Upper lobe of left lung (tissue), 6 donors: Measurements from ENCODE around the gene HDHD3. TPM values are rescaled to one million over a fixed set of nuclear protein-coding genes. Genes with fewer than 3 reads are reported as not detected.
A peak's percentile ranks its signal among the peaks of the same experiment; 100 is the strongest.

ENCODE experiments used
- ATAC-seq, 2 donors: fragments of 200-7000 bp; cut with Tn5 transposase; one replicate each; pipeline ENCODE4 v1.9.1; 2022; ENCODE audit warnings: mild to moderate bottlenecking in 2 of 2, moderate library complexity in 2 of 2; ENCODE audit not compliant: low FRiP score in 2 of 2
- DNase-seq, 2 donors: peaks; one replicate each; pipeline ENCODE4 v3.0.0-alpha.2; 2019 to 2020
- H3K27ac ChIP-seq, 4 donors: fragments of 200-600 bp; sonication (generic); one replicate each; pipeline ENCODE4 v1.5.1; 2016 to 2019
- H3K27me3 ChIP-seq, 4 donors: fragments of 200-600 bp; sonication (generic); one replicate each; pipeline ENCODE4 v1.5.1; 2017 to 2019
- H3K36me3 ChIP-seq, 4 donors: fragments of 200-600 bp; sonication (generic); one replicate each; pipeline ENCODE4 v1.5.1; 2016 to 2019
- H3K4me1 ChIP-seq, 4 donors: fragments of 200-600 bp; sonication (generic); one replicate each; pipeline ENCODE4 v1.5.1; 2018 to 2019
- H3K4me3 ChIP-seq, 4 donors: fragments of 200-600 bp; sonication (generic); one replicate each; pipeline ENCODE4 v1.5.1; 2017 to 2019; ENCODE audit warnings: mild to moderate bottlenecking in 2 of 4, moderate library complexity in 1 of 4
- H3K9me3 ChIP-seq, 4 donors: fragments of 200-600 bp; sonication (generic); one replicate each; pipeline ENCODE4 v1.5.1; 2018 to 2019
- EP300 ChIP-seq, 4 donors: sonication (generic); formaldehyde crosslinking; IDR thresholded peaks; one replicate each; pipeline ENCODE4 v1.5.1; 2017; ENCODE audit warnings: antibody characterized with exemption in 4 of 4, control low read depth in 2 of 4
- POLR2A ChIP-seq, 4 donors: fragments of 450-650 bp; IDR thresholded peaks; one replicate each; pipeline ENCODE4 v1.5.1; 2016 to 2017; ENCODE audit warnings: antibody characterized with exemption in 4 of 4, mild to moderate bottlenecking in 2 of 4
- POLR2AphosphoS5 ChIP-seq, 2 donors: sonication (generic); formaldehyde crosslinking; IDR thresholded peaks; one replicate each; pipeline ENCODE4 v1.5.1; 2017; ENCODE audit warnings: antibody characterized with exemption in 2 of 2
- WGBS, 2 donors: methylation state at CpG; one replicate each; pipeline ENCODE4 v1.1.5; 2017 to 2018; 5-methylcytosine and 5-hydroxymethylcytosine counted together
- total RNA-seq, 6 donors: library from RNA; depleted of rRNA in 4 of 6; stranded (reverse); fragments of >200 nt in 4 of 6; gene quantifications; one replicate each; pipeline versions ENCODE4 v1.1.0 to v1.2.1, GENCODE V29; 2016 to 2021
- TF ChIP-seq, protein P1 (sequence below), 6 experiments: fragments of 450-650 bp in 4 of 6; fragments of 200-600 bp in 2 of 6; sonication (generic) in 2 of 6; IDR thresholded peaks; one replicate each; pipeline ENCODE4 v1.5.1; 2016 to 2019; ENCODE audit warnings: antibody characterized with exemption in 6 of 6
- donor health status: DM: no; HTN: no; CAD: no; lungs with moderate emphysema.
- donor health status: DM: no; HTN: yes; CAD: no; lungs with severe emphysema.

The HDHD3 gene
- total RNA-seq, 6 donors from 2014 or later = 12.0 to 25.8 (median 19.6) TPM

DNA sequence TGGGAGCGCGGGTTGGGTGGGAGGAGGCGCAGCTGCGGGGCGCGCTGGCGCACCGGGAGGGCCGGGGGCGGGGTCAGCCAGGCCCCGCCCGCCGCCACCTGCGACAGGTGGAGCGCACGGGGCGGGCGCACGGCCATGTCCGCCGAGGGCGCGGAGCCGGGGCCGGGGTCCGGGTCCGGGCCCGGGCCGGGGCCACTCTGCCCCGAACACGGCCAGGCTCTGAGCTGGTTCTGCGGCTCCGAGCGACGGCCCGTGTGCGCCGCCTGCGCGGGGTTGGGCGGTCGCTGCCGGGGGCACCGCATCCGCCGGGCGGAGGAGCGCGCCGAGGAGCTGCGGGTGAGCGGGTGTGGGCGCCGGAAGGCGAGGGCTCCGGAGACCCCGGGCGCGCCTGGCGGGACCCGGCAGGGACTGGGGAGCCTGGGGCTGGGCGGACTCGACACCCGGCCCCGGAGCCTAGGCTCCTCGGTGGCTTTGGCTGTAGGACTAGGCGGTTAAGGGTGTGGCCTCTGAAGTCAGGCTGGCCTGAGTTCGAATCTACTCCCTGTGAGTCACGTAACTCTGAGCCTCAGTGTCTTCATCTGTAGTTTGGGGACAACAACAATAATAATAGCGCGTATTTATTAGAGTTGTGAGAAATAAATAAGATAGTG is 27.2 kb downstream of the HDHD3 start, which contains the start of gene BSPRY:
TSS of gene BSPRY (plus strand) at position 97 of the 650 bp plus-strand sequence. CDS start at position 136, 39 bp downstream.
- TF ChIP-seq POLR2A (IDR thresholded peaks at IDR 0.05) (peak in 2 of 4 donors; percentile 23 to 25), EP300 (IDR thresholded peaks at IDR 0.05) (no peak)
- Histone ChIP-seq H3K36me3 (no peaks in the 10 kb centered on the region), H3K4me3 (peak within 1 kb of the TSS; percentile 8 to 78 (median 70)), H3K27me3 (no peaks in the 10 kb centered on the region), H3K4me1 (peaks cover 12 to 19% (median 16%) of the 10 kb centered on the region in 4 donors), H3K27ac (peak within 1 kb of the TSS in 3 of 4 donors; percentile 17 to 70 (median 28)), H3K9me3 (no peaks in the 10 kb centered on the region)
- ATAC-seq = peak; percentile 64 to 67
- WGBS, 2 donors = 4 to 6% methylated on average over 8 to 32 of the region's 71 CpGs
- peak; percentile 53 to 89 for DNase-seq

DNA sequence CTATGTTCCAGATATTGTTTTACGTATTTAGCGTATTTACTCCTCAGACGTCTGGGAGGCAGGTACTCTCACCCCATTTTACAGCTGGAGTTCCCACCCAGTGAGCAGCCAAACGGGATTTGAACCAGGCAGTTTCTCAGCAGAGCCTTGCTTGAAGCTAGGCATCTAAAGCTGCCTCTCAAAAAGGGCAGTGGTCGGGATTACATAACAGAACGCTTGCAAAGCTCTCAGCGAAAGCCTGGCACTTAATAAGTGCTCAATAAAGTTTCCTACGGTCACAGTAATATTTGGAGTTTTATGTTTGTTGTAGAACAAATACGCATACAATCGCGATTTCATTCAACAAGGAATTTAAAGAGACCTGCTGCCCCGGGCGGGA is 27.7 kb downstream of the HDHD3 start:
- WGBS, 2 donors = 16 to 19% methylated on average over 13 of the region's 13 CpGs
- peak overlapping the region in 3 of 4 donors; percentile 64 to 78 (median 76) for H3K4me3 ChIP-seq
- H3K4me1 ChIP-seq = peaks cover 14 to 19% (median 18%) of the 10 kb centered on the region in 4 donors
- no peak for DNase-seq
- no peaks in the 10 kb centered on the region for H3K36me3 ChIP-seq
- ATAC-seq = no peak
- no peaks in the 10 kb centered on the region for H3K9me3 ChIP-seq
- H3K27me3 ChIP-seq = no peaks in the 10 kb centered on the region
- no peak for TF ChIP-seq POLR2A (IDR thresholded peaks at IDR 0.05)
- no peak for TF ChIP-seq POLR2AphosphoS5 (IDR thresholded peaks at IDR 0.05)
- TF ChIP-seq, protein P1, sequence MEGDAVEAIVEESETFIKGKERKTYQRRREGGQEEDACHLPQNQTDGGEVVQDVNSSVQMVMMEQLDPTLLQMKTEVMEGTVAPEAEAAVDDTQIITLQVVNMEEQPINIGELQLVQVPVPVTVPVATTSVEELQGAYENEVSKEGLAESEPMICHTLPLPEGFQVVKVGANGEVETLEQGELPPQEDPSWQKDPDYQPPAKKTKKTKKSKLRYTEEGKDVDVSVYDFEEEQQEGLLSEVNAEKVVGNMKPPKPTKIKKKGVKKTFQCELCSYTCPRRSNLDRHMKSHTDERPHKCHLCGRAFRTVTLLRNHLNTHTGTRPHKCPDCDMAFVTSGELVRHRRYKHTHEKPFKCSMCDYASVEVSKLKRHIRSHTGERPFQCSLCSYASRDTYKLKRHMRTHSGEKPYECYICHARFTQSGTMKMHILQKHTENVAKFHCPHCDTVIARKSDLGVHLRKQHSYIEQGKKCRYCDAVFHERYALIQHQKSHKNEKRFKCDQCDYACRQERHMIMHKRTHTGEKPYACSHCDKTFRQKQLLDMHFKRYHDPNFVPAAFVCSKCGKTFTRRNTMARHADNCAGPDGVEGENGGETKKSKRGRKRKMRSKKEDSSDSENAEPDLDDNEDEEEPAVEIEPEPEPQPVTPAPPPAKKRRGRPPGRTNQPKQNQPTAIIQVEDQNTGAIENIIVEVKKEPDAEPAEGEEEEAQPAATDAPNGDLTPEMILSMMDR (IDR thresholded peaks at IDR 0.05) = no peak
- no peak for TF ChIP-seq EP300 (IDR thresholded peaks at IDR 0.05)
- H3K27ac ChIP-seq = peak overlapping the region in 1 of 4 donors; percentile 70

DNA sequence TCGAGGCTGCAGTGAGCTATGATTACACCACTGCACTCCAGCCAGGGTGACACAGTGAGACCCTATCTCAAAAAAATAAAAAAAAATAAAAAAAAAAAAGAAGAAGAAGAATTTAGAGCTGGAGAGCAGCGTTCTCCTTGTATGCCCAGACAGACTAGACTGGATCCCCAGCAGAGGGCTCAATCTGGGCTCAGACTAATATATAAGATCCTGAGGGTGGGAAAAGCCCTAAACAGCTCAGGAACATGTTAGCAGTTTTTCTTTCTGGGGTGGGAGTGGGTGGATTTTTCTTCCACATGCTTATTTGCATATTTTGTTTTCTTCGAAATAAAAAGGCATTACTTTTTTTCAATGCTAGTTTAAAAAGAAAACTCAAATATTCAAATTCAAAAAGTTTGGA is 28.3 kb downstream of the HDHD3 start:
- DNase-seq (no peak), ATAC-seq (no peak)
- Histone ChIP-seq H3K27ac (no peak overlapping the region), H3K4me3 (no peak overlapping the region), H3K36me3 (no peaks in the 10 kb centered on the region), H3K27me3 (no peaks in the 10 kb centered on the region), H3K4me1 (peaks cover 16 to 21% (median 19%) of the 10 kb centered on the region in 4 donors), H3K9me3 (no peaks in the 10 kb centered on the region)
- WGBS, 2 donors = 84 to 92% methylated on average over 3 of the region's 3 CpGs
- TF ChIP-seq, protein P1 (IDR thresholded peaks at IDR 0.05) = no peak
- TF ChIP-seq POLR2A (IDR thresholded peaks at IDR 0.05) = no peak
- no peak for TF ChIP-seq POLR2AphosphoS5 (IDR thresholded peaks at IDR 0.05)
- no peak for TF ChIP-seq EP300 (IDR thresholded peaks at IDR 0.05)

DNA sequence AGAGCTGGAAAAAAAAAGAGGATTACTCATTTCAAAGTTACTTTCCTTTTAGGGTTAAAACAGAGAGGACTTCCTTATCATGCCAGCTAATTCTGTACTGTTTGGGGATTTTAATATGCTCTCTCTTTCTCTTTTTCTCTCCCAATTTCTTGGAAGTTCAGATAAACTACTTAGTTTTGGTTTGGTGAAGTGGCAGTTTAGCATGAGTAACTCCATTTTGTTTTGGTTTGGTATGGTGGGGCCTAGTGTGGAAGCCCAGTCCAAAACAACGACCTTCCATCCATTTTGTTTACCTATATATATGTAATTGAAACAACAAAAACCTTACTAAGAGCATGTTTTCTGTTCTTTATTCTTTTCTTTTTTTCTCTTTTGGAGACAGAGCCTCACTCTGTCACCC is 31.1 kb downstream of the HDHD3 start:
- no peak for ATAC-seq
- Histone ChIP-seq H3K4me3 (no peak overlapping the region), H3K4me1 (peaks cover 11 to 21% (median 18%) of the 10 kb centered on the region in 4 donors), H3K36me3 (no peaks in the 10 kb centered on the region), H3K27ac (no peak overlapping the region), H3K9me3 (no peaks in the 10 kb centered on the region), H3K27me3 (no peaks in the 10 kb centered on the region)
- 0 to 84% methylated on average over 1 of the region's 1 CpG for WGBS, 2 donors
- DNase-seq = no peak
- TF ChIP-seq EP300 (IDR thresholded peaks at IDR 0.05) (no peak), POLR2AphosphoS5 (IDR thresholded peaks at IDR 0.05) (no peak), POLR2A (IDR thresholded peaks at IDR 0.05) (no peak)
- TF ChIP-seq, protein P1 (IDR thresholded peaks at IDR 0.05) = no peak

DNA sequence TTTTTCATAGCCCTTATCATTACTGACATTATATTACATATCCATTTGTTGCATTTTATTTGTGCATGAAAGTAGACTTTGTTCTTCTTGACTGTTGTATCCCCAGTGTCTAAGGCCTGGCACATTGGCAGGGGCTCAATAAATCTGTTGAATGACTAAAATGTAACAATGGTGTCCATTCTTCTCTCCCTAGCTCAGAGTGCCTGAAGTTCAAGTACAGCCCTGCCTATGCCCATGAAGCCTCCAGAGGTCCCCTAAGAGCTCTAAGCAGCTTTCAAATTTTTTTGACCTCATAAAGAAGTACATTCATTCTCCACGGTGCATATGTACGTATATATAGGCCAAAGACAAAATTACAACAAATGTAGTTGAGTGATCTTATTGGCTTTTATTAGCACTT is 31.6 kb downstream of the HDHD3 start:
- Histone ChIP-seq H3K4me1 (peaks cover 6 to 17% (median 16%) of the 10 kb centered on the region in 4 donors), H3K27ac (no peak overlapping the region), H3K27me3 (no peaks in the 10 kb centered on the region), H3K9me3 (no peaks in the 10 kb centered on the region), H3K36me3 (no peaks in the 10 kb centered on the region), H3K4me3 (no peak overlapping the region)
- no peak for TF ChIP-seq POLR2AphosphoS5 (IDR thresholded peaks at IDR 0.05)
- TF ChIP-seq, protein P1 (IDR thresholded peaks at IDR 0.05) = no peak
- no peak for TF ChIP-seq EP300 (IDR thresholded peaks at IDR 0.05)
- TF ChIP-seq POLR2A (IDR thresholded peaks at IDR 0.05) = no peak
- DNase-seq = no peak
- ATAC-seq = no peak
- WGBS, 2 donors = 88 to 90% methylated on average over 2 of the region's 2 CpGs
